Mesenchymal stem cell (in vitro differentiated cells and primary cell): ENCODE measurements around the gene AEN.

ENCODE experiments used
- DNase-seq: peaks from one replicate; pipeline ENCODE4 v3.0.0-alpha.2; 2013
- H2AFZ ChIP-seq: one replicate; pipeline ENCODE4 v1.6.1; 2013; ENCODE audit warnings: low read depth, mild to moderate bottlenecking, control low read depth, inconsistent platforms, low read length, moderate library complexity
- H2AK5ac ChIP-seq: 2 replicates; pipeline ENCODE4 v1.6.1; 2013; ENCODE audit warnings: low read length, moderate library complexity, mild to moderate bottlenecking, inconsistent platforms; ENCODE audit not compliant: severe bottlenecking
- H2BK120ac ChIP-seq: one replicate; pipeline ENCODE4 v1.6.1; 2013; ENCODE audit warnings: low read depth, mild to moderate bottlenecking, inconsistent platforms, low read length, moderate library complexity
- H2BK12ac ChIP-seq, 2 experiments: one replicate each; pipeline ENCODE4 v1.6.1; 2013; ENCODE audit warnings: inconsistent platforms in 2 of 2, low read length in 2 of 2, mild to moderate bottlenecking in 2 of 2, moderate library complexity in 2 of 2, control low read depth in 1 of 2
- H2BK15ac ChIP-seq: one replicate; pipeline ENCODE4 v1.6.1; 2013; ENCODE audit warnings: mild to moderate bottlenecking, low read depth, inconsistent platforms; ENCODE audit not compliant: poor library complexity, severe bottlenecking
- H2BK5ac ChIP-seq: 2 replicates; pipeline ENCODE4 v1.6.1; 2013; ENCODE audit warnings: low read depth, mild to moderate bottlenecking, low read length, control low read depth, inconsistent platforms; ENCODE audit not compliant: poor library complexity, severe bottlenecking
- H3K14ac ChIP-seq, 2 experiments: one replicate each; pipeline ENCODE4 v1.6.1; 2013; ENCODE audit warnings: inconsistent platforms in 2 of 2, low read length in 2 of 2, control low read depth in 1 of 2, mild to moderate bottlenecking in 1 of 2, moderate library complexity in 1 of 2
- H3K18ac ChIP-seq, 2 experiments: one replicate each; pipeline ENCODE4 v1.6.1; 2013; ENCODE audit warnings: inconsistent platforms in 2 of 2, low read length in 2 of 2, control low read depth in 1 of 2, low read depth in 1 of 2, mild to moderate bottlenecking in 1 of 2
- H3K23ac ChIP-seq, 2 experiments: one replicate each; pipeline ENCODE4 v1.6.1; 2013; ENCODE audit warnings: inconsistent platforms in 2 of 2, low read length in 2 of 2, mild to moderate bottlenecking in 2 of 2, moderate library complexity in 2 of 2, control low read depth in 1 of 2
- H3K27ac ChIP-seq: 2 replicates; pipeline ENCODE4 v1.5.1; 2013; ENCODE audit warnings: mild to moderate bottlenecking, moderate library complexity, low read length, control low read depth, inconsistent platforms; ENCODE audit not compliant: poor library complexity, severe bottlenecking
- H3K27me3 ChIP-seq, 2 experiments: 2 replicates each; pipeline versions ENCODE4 v1.6.1 to v1.7.0; 2013; ENCODE audit warnings: low read length in 2 of 2, mild to moderate bottlenecking in 2 of 2, moderate library complexity in 2 of 2, control low read depth in 1 of 2, inconsistent platforms in 1 of 2; ENCODE audit not compliant: control insufficient read depth in 1 of 2, insufficient read depth in 1 of 2
- H3K36me3 ChIP-seq, 2 experiments: 2 replicates each; pipeline versions ENCODE4 v1.6.1 to v1.7.0; 2013; ENCODE audit warnings: low read length in 2 of 2, control low read depth in 1 of 2, inconsistent platforms in 1 of 2, low read depth in 1 of 2, mild to moderate bottlenecking in 1 of 2; ENCODE audit not compliant: insufficient read depth in 2 of 2, control insufficient read depth in 1 of 2
- H3K4ac ChIP-seq, 2 experiments: one replicate each; pipeline ENCODE4 v1.6.1; 2013; ENCODE audit warnings: inconsistent platforms in 2 of 2, low read length in 2 of 2, mild to moderate bottlenecking in 2 of 2, moderate library complexity in 2 of 2, control low read depth in 1 of 2, low read depth in 1 of 2
- H3K4me1 ChIP-seq: 2 replicates; pipeline ENCODE4 v1.6.1; 2013; ENCODE audit warnings: low read depth, low read length, control low read depth; ENCODE audit not compliant: control insufficient read depth, insufficient read depth
- H3K4me2 ChIP-seq: 2 replicates; pipeline ENCODE4 v1.6.1; 2013; ENCODE audit warnings: low read length, mild to moderate bottlenecking, inconsistent platforms; ENCODE audit not compliant: poor library complexity, severe bottlenecking
- H3K4me3 ChIP-seq, 2 experiments: 2 replicates each; pipeline versions ENCODE4 v1.5.1 to v1.7.0; 2013; ENCODE audit warnings: low read length in 2 of 2, mild to moderate bottlenecking in 2 of 2, control low read depth in 1 of 2, low read depth in 1 of 2; ENCODE audit not compliant: insufficient read depth in 1 of 2
- H3K79me1 ChIP-seq: replicated peaks from 2 replicates; pipeline ENCODE4 v1.6.1; 2013; ENCODE audit warnings: mild to moderate bottlenecking, control low read depth, low read length, inconsistent platforms; ENCODE audit not compliant: poor library complexity, severe bottlenecking
- H3K9ac ChIP-seq: 2 replicates; pipeline ENCODE4 v1.7.0; 2013; ENCODE audit warnings: mild to moderate bottlenecking, low read length, moderate library complexity
- H3K9me3 ChIP-seq: 2 replicates; pipeline ENCODE4 v1.7.0; 2013; ENCODE audit warnings: mild to moderate bottlenecking, low read length; ENCODE audit not compliant: control insufficient read depth
- H4K8ac ChIP-seq: one replicate; pipeline ENCODE4 v1.6.1; 2013; ENCODE audit warnings: inconsistent platforms, mild to moderate bottlenecking, low read length, moderate library complexity
- H4K91ac ChIP-seq: one replicate; pipeline ENCODE4 v1.6.1; 2013; ENCODE audit warnings: mild to moderate bottlenecking, low read length, inconsistent platforms
- WGBS: methylation state at CpG from one replicate; pipeline ENCODE4 v1.1.7; 2013; ENCODE audit warnings: mixed read lengths; 5-methylcytosine and 5-hydroxymethylcytosine counted together

AEN gene

GRCh38 chr15:88623061-88623460 lies 1.9 kb downstream of the AEN start:
- H4K8ac ChIP-seq: no peak overlapping the region
- peak overlapping the region in 1 of 2 experiments; percentile 98 for H3K4me3 ChIP-seq
- peak overlapping the region; percentile 88 for H3K4me2 ChIP-seq
- peak; percentile 85 for DNase-seq
- no peak overlapping the region for H3K18ac ChIP-seq
- peaks cover 21 to 29% of the 10 kb centered on the region in 2 experiments for H3K36me3 ChIP-seq
- H3K79me1 ChIP-seq: peaks cover 3% of the 10 kb centered on the region
- peak overlapping the region; percentile 81 for H3K27ac ChIP-seq
- H2AK5ac ChIP-seq: no peak overlapping the region
- H2BK5ac ChIP-seq: no peak overlapping the region
- H4K91ac ChIP-seq: no peak overlapping the region
- H2BK120ac ChIP-seq: no peak overlapping the region
- H3K9me3 ChIP-seq: no peaks in the 10 kb centered on the region
- H2BK12ac ChIP-seq: no peak overlapping the region
- H3K4ac ChIP-seq: no peak overlapping the region
- H2BK15ac ChIP-seq: no peak overlapping the region
- H3K27me3 ChIP-seq: no peaks in the 10 kb centered on the region
- H3K9ac ChIP-seq: peak overlapping the region; percentile 99
- peaks cover 30% of the 10 kb centered on the region for H3K4me1 ChIP-seq
- WGBS: no CpG with 5 or more reads among the region's 2 CpGs
- H2AFZ ChIP-seq: no peak overlapping the region
- no peak overlapping the region for H3K23ac ChIP-seq
- no peak overlapping the region for H3K14ac ChIP-seq

- Histone ChIP-seq H3K36me3 (peaks cover 27 to 35% of the 10 kb centered on the region in 2 experiments), H2AFZ (no peak overlapping the region), H2BK5ac (no peak overlapping the region), H4K8ac (no peak overlapping the region), H3K14ac (no peak overlapping the region), H3K9me3 (no peaks in the 10 kb centered on the region), H3K4ac (no peak overlapping the region), H3K9ac (peak overlapping the region; percentile 99), H3K27me3 (no peaks in the 10 kb centered on the region), H4K91ac (no peak overlapping the region), H2BK120ac (no peak overlapping the region), H3K79me1 (peaks cover 3% of the 10 kb centered on the region), H2BK15ac (no peak overlapping the region), H3K4me3 (peak overlapping the region in 1 of 2 experiments; percentile 98), H2BK12ac (no peak overlapping the region), H3K27ac (peak overlapping the region; percentile 39), H3K4me2 (peak overlapping the region; percentile 88), H3K23ac (no peak overlapping the region), H3K18ac (no peak overlapping the region), H3K4me1 (peaks cover 34% of the 10 kb centered on the region), H2AK5ac (no peak overlapping the region)
- DNase-seq: no peak
- 77% methylated on average over 3 of the region's 3 CpGs for WGBS
These were observed 2.5 kb downstream of the AEN start for GRCh38 chr15:88623632-88624031.

GRCh38 chr15:88624156-88624970 lies 3.2 kb downstream of the AEN start:
- WGBS: 80% methylated on average over 17 of the region's 19 CpGs

GRCh38 chr15:88624971-88625490 lies 3.9 kb downstream of the AEN start:
- 94% methylated on average over 5 of the region's 9 CpGs for WGBS
- H3K4me1 ChIP-seq: peaks cover 43% of the 10 kb centered on the region
- H3K27me3 ChIP-seq: no peaks in the 10 kb centered on the region
- H4K8ac ChIP-seq: no peak overlapping the region
- H2BK15ac ChIP-seq: no peak overlapping the region
- H3K79me1 ChIP-seq: peaks cover 7% of the 10 kb centered on the region
- no peak overlapping the region for H2AK5ac ChIP-seq
- no peak overlapping the region for H2BK120ac ChIP-seq
- no peak overlapping the region for H3K14ac ChIP-seq
- H3K36me3 ChIP-seq: peaks cover 41 to 49% of the 10 kb centered on the region in 2 experiments
- no peak overlapping the region for H2BK12ac ChIP-seq
- no peak overlapping the region for H3K18ac ChIP-seq
- no peak overlapping the region for H2AFZ ChIP-seq
- no peak overlapping the region for H3K27ac ChIP-seq
- H2BK5ac ChIP-seq: no peak overlapping the region
- no peaks in the 10 kb centered on the region for H3K9me3 ChIP-seq
- H4K91ac ChIP-seq: no peak overlapping the region
- H3K4ac ChIP-seq: no peak overlapping the region
- H3K4me2 ChIP-seq: no peak overlapping the region
- H3K4me3 ChIP-seq: peak overlapping the region in 1 of 2 experiments; percentile 98
- no peak overlapping the region for H3K23ac ChIP-seq
- DNase-seq: no peak
- H3K9ac ChIP-seq: peak overlapping the region; percentile 99

More at GRCh38 chr15:88624156-88624970, 3.2 kb downstream of the AEN start:
- H3K9me3 ChIP-seq: no peaks in the 10 kb centered on the region
- H2BK5ac ChIP-seq: no peak overlapping the region
- H3K14ac ChIP-seq: no peak overlapping the region
- H3K9ac ChIP-seq: peak overlapping the region; percentile 99
- peak overlapping the region in 1 of 2 experiments; percentile 98 for H3K4me3 ChIP-seq
- H3K36me3 ChIP-seq: peaks cover 34 to 42% of the 10 kb centered on the region in 2 experiments
- H3K27me3 ChIP-seq: no peaks in the 10 kb centered on the region
- peaks cover 40% of the 10 kb centered on the region for H3K4me1 ChIP-seq
- H2AK5ac ChIP-seq: no peak overlapping the region
- H3K4me2 ChIP-seq: no peak overlapping the region
- H3K79me1 ChIP-seq: peaks cover 3% of the 10 kb centered on the region
- H2BK15ac ChIP-seq: no peak overlapping the region
- no peak overlapping the region for H2BK120ac ChIP-seq
- H4K8ac ChIP-seq: no peak overlapping the region
- peak overlapping the region; percentile 13 for H3K27ac ChIP-seq
- H2AFZ ChIP-seq: no peak overlapping the region
- H3K23ac ChIP-seq: no peak overlapping the region
- peak overlapping the region in 1 of 2 experiments; percentile 21 for H2BK12ac ChIP-seq
- peak overlapping the region in 1 of 2 experiments; percentile 41 for H3K4ac ChIP-seq
- H3K18ac ChIP-seq: no peak overlapping the region
- peak; percentile 76 for DNase-seq
- H4K91ac ChIP-seq: no peak overlapping the region
